ENCODE measurements around the gene ANKRD55. TPM values are rescaled to one million over a fixed set of nuclear protein-coding genes. Genes with fewer than 3 reads are reported as not detected.

The ANKRD55 gene
- total and polyA plus RNA-seq, 2 of the 8 experiments (the other 6 are each of a cell fraction or from before 2014, with no cell fraction given) = not detected

- Histone ChIP-seq H4K5ac (ENCODE audit: insufficient read length, low read depth, low read length) (no peak overlapping the region), H4K8ac (ENCODE audit: extremely low read depth, insufficient read depth, low read length) (no peak overlapping the region), H3K9ac (replicated peaks in 1 of 4; ENCODE audit: extremely low read depth in 1 of 4, low read depth in 3 of 4, low read length in 3 of 4) (no peak overlapping the region), H3K36me3 (ENCODE audit: control insufficient read depth in 2 of 4, insufficient read depth in 4 of 4, low read length in 3 of 4) (no peaks in the 10 kb centered on the region), H3K56ac (replicated peaks; ENCODE audit: insufficient read length, low read depth, low read length) (no peak overlapping the region), H3K79me1 (ENCODE audit: low read depth, low read length) (no peaks in the 10 kb centered on the region), H2AFZ (ENCODE audit: low read length) (no peak overlapping the region), H3K9me3 (ENCODE audit: insufficient read depth in 2 of 2, low read depth in 1 of 2, low read length in 1 of 2) (no peaks in the 10 kb centered on the region), H4K91ac (replicated peaks; ENCODE audit: insufficient read length, low read length) (no peak overlapping the region), H3K79me2 (ENCODE audit: control insufficient read depth in 1 of 2, insufficient read depth in 2 of 2, low read length in 2 of 2) (no peaks in the 10 kb centered on the region), H2BK120ac (replicated peaks; ENCODE audit: low read depth, low read length) (no peak overlapping the region), H3K23ac (ENCODE audit: insufficient read length) (no peak overlapping the region), H3K4me3 (ENCODE audit: extremely low read depth in 1 of 4, insufficient read depth in 2 of 4, low read depth in 3 of 4, low read length in 4 of 4) (no peak overlapping the region), H2BK12ac (ENCODE audit: low read depth, low read length) (no peak overlapping the region), H3K18ac (ENCODE audit: extremely low read depth, low read length) (no peak overlapping the region), H3K27ac (ENCODE audit: low read depth, low read length) (no peak overlapping the region), H3K4ac (replicated peaks; ENCODE audit: insufficient read length, low read depth, low read length) (no peak overlapping the region), H4K20me1 (replicated peaks in 1 of 2; ENCODE audit: control insufficient read depth in 1 of 2, insufficient read depth in 2 of 2, low read length in 2 of 2) (no peaks in the 10 kb centered on the region), H3K23me2 (ENCODE audit: low read depth, low read length) (no peaks in the 10 kb centered on the region; the same call in 1 of the 2 replicates), H2BK5ac (ENCODE audit: low read depth, low read length) (no peak overlapping the region), H3K14ac (ENCODE audit: insufficient read length) (no peak overlapping the region), H2BK15ac (ENCODE audit: low read length) (no peak overlapping the region), H2AK5ac (ENCODE audit: low read depth, low read length) (no peak overlapping the region), H3K4me2 (ENCODE audit: insufficient read depth in 1 of 2, low read depth in 2 of 2, low read length in 2 of 2) (no peak overlapping the region), H3K27me3 (replicated peaks in 1 of 4; ENCODE audit: control insufficient read depth in 3 of 4, extremely low read depth in 1 of 4, insufficient read depth in 3 of 4, low read length in 3 of 4) (no peaks in the 10 kb centered on the region), H3K4me1 (replicated peaks in 1 of 4; ENCODE audit: control insufficient read depth in 3 of 4, insufficient read depth in 4 of 4, low read length in 3 of 4) (no peaks in the 10 kb centered on the region), H2BK20ac (ENCODE audit: low read length) (no peak overlapping the region)
- 85% methylated on average over 5 of the region's 5 CpGs; no CpG with 5 or more reads in 1 of the 2 experiments for WGBS, 2 experiments (ENCODE audit: extremely low coverage in 1 of 2, insufficient coverage in 1 of 2, insufficient read length in 1 of 2, insufficient replicate concordance in 2 of 2, low coverage in 1 of 2, low lambda C conversion rate in 2 of 2, missing lambda C conversion rate in 1 of 2)
- no peak for FAIRE-seq
- CTCF ChIA-PET (ENCODE audit: partially characterized antibody) = no interaction called here
- POLR2A ChIA-PET (ENCODE audit: partially characterized antibody) = no interaction called here
- DNase-seq (ENCODE audit: low read depth in 1 of 2, low spot score in 2 of 2) = no peak
- no peak for TF ChIP-seq CHD7 (IDR thresholded peaks at IDR 0.05; ENCODE audit: insufficient replicate concordance, low read length)
These were observed 5.4 kb downstream of the ANKRD55 start for GRCh38 chr5:56227691-56228090.
